PC-9 (cell line): Measurements from ENCODE around the gene DIDO1.

Source experiments
- EZH2 ChIP-seq: fragments of 200-600 bp; sonication (generic); IDR thresholded peaks from 2 replicates; pipeline ENCODE4 v1.8.0; 2017; ENCODE audit warnings: antibody characterized with exemption, low read depth
- TF ChIP-seq, protein P1 (sequence below): fragments of 200-600 bp; sonication (generic); conservative IDR thresholded peaks from 2 replicates; pipeline ENCODE4 v1.6.1; 2017; ENCODE audit warnings: mixed run types, antibody characterized with exemption, mild to moderate bottlenecking, moderate library complexity

DNA sequence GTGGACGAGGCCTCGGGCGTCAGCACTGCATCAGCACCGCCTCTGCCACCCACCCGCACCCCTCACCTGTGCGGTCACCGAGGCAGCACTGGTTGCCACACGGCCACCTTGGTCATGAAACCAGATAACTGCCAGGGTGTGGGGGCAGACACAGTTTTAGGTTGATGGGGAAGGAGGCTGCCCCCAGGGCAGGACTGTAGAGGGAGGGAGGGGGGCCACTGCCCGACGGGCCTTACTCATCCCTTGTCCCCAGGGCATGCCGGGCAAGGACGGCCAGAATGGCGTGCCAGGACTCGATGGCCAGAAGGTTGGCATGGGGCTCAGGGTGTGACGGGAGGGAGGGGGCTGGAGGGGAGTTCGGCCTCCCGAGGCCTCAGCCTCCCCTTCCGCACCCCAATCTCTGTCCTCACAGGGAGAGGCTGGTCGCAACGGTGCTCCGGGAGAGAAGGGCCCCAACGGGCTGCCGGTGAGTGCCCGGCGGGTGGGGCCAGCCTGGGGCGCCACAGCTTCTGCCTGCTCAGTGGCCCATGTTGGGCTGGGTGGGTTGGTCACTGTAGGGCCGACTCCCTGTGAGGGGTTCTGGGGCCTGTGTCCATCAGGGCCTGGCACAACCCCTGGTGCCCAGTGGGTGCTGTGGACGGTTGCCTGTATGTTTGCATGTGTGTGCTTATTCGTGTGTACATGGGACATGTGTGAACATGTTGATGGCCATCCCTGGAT, 97.6 kb downstream of the DIDO1 start:
- TF ChIP-seq, protein P1, sequence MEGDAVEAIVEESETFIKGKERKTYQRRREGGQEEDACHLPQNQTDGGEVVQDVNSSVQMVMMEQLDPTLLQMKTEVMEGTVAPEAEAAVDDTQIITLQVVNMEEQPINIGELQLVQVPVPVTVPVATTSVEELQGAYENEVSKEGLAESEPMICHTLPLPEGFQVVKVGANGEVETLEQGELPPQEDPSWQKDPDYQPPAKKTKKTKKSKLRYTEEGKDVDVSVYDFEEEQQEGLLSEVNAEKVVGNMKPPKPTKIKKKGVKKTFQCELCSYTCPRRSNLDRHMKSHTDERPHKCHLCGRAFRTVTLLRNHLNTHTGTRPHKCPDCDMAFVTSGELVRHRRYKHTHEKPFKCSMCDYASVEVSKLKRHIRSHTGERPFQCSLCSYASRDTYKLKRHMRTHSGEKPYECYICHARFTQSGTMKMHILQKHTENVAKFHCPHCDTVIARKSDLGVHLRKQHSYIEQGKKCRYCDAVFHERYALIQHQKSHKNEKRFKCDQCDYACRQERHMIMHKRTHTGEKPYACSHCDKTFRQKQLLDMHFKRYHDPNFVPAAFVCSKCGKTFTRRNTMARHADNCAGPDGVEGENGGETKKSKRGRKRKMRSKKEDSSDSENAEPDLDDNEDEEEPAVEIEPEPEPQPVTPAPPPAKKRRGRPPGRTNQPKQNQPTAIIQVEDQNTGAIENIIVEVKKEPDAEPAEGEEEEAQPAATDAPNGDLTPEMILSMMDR: no peak
- no peak for TF ChIP-seq EZH2
